ENCODE results near the gene PLEK. TPM values are rescaled to one million over a fixed set of nuclear protein-coding genes. Genes with fewer than 3 reads are reported as not detected.
"Not testable (repeated sequence)": the region's sequence is repeated elsewhere in the genome, so short reads cannot be mapped to it uniquely, and the experiment has no call there.

PLEK gene
- total RNA-seq, 1 donor from 2014 or later, result not detected

DNA sequence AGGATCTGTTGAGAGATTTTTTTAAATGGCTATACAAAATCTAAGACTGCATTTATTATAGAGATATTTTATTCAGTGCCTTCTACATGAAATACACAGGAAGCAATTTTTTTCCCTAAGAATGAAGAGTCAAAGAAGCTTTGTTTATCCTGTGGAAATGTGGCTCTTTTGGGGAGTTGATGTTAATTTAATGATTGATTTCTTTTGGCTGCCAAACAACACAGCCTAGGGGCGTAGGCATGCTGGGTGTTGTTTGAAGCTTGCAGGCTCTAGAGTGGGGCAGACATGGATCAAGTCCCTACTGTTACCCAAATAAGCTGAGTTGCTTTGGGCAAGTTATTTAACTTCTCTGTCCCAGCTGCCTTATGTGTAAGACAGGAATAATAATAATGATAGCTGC is 21.1 kb upstream of the PLEK start:
- TF ChIP-seq, protein P1, sequence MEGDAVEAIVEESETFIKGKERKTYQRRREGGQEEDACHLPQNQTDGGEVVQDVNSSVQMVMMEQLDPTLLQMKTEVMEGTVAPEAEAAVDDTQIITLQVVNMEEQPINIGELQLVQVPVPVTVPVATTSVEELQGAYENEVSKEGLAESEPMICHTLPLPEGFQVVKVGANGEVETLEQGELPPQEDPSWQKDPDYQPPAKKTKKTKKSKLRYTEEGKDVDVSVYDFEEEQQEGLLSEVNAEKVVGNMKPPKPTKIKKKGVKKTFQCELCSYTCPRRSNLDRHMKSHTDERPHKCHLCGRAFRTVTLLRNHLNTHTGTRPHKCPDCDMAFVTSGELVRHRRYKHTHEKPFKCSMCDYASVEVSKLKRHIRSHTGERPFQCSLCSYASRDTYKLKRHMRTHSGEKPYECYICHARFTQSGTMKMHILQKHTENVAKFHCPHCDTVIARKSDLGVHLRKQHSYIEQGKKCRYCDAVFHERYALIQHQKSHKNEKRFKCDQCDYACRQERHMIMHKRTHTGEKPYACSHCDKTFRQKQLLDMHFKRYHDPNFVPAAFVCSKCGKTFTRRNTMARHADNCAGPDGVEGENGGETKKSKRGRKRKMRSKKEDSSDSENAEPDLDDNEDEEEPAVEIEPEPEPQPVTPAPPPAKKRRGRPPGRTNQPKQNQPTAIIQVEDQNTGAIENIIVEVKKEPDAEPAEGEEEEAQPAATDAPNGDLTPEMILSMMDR (IDR thresholded peaks at IDR 0.05; ENCODE audit: unreplicated experiment), result no peak
- Mint-ChIP-seq H3K4me1 (peaks cover 3% of the 10 kb centered on the region), H3K36me3 (no peaks in the 10 kb centered on the region), H3K9me3 (peaks cover 7% of the 10 kb centered on the region), H3K4me3 (no peak overlapping the region), H3K27me3 (ENCODE audit: low read depth) (peaks cover 36% of the 10 kb centered on the region), H3K27ac (no peak overlapping the region)
- no peak for DNase-seq (ENCODE audit: low spot score in 2 of 2, unreplicated experiment in 2 of 2)

DNA sequence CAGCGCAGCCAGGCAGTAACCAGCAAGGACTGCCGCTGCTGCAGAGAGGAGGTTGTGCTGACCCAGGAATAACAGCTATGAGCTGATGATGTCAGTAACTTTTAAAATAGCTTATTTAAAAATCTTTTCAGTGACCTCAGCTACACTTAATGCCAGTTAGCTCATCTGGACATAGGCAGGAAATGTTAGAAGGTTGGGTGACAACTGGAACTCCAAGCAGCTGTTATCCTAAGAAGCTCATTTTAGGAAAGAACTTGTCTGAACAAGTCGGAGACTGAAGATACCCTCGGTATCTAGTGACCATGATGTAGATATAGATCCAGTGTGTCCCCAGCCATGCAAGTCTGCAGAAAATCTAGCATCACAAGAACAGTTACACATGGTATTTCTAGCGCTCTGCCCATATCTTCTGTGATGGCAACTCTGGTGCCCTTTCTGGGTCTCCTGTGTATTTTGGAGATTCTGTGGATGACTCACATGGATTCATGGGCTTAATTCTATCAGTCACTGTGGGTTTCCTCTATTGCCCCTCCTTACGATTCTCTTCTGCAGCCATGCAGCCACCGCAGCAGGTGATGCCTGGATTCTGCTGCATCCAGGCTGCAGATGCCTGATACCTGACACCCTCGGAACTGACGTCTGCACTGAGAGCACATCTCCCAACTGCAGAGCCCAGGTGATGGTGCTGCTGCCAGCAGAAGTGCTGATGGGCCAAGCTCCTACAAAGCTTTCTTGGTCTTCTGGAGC is 19.8 kb upstream of the PLEK start:
- H3K4me1 Mint-ChIP-seq, result peaks cover 3% of the 10 kb centered on the region
- DNase-seq (ENCODE audit: low spot score in 2 of 2, unreplicated experiment in 2 of 2), result no peak
- TF ChIP-seq, protein P1 (IDR thresholded peaks at IDR 0.05; ENCODE audit: unreplicated experiment), result no peak
- no peaks in the 10 kb centered on the region for H3K36me3 Mint-ChIP-seq
- H3K27me3 Mint-ChIP-seq (ENCODE audit: low read depth), result peaks cover 36% of the 10 kb centered on the region
- H3K4me3 Mint-ChIP-seq, result no peak overlapping the region
- H3K27ac Mint-ChIP-seq, result no peak overlapping the region
- H3K9me3 Mint-ChIP-seq, result peaks cover 13% of the 10 kb centered on the region

DNA sequence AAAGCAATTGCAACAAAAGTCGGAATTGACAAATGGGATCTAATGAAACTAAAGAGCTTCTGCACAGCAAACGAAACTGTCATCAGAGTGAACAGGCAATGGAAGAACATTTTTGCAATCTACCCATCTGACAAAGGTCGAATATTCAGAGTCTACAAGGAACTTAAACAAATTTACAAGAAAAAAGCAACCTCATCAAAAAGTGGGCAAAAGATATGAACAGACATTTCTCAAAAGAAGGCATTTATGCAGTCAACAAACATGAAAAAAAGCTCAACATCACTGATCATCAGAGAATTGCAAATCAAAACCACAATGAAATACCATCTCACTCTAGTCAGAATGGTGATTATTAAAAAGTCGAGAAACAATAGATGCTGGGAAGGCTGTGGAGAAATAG is 16.0 kb upstream of the PLEK start:
- not testable (repeated sequence) for H3K4me3 Mint-ChIP-seq; H3K36me3 Mint-ChIP-seq; DNase-seq (ENCODE audit: low spot score in 2 of 2, unreplicated experiment in 2 of 2); H3K4me1 Mint-ChIP-seq; H3K27ac Mint-ChIP-seq
- Mint-ChIP-seq H3K27me3 (ENCODE audit: low read depth) (peaks cover 27% of the 10 kb centered on the region), H3K9me3 (peaks cover 13% of the 10 kb centered on the region)

DNA sequence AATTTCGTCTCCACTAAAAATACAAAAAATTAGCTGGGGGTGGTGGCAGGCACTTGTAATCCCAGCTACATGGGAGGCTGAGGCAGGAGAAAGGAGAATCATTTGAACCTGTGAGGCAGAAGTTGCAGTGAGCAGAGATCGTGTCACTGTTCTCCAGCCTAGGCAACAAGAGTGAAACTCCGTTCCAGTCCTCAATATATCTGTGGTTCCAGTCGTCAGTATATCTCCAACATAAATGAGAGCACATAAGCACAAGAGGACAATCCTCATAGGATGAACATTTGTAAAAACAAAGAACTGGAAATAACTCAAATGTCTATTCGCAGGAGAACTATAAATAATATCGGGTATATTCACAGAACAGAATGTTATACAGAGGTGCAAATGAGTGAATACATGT is 13.1 kb upstream of the PLEK start:
- Mint-ChIP-seq H3K27ac (no peak overlapping the region), H3K36me3 (no peaks in the 10 kb centered on the region), H3K27me3 (ENCODE audit: low read depth) (peaks cover 19% of the 10 kb centered on the region), H3K4me3 (no peak overlapping the region), H3K9me3 (peaks cover 13% of the 10 kb centered on the region), H3K4me1 (no peaks in the 10 kb centered on the region)
- DNase-seq (ENCODE audit: low spot score in 2 of 2, unreplicated experiment in 2 of 2), result no peak
- TF ChIP-seq, protein P1 (IDR thresholded peaks at IDR 0.05; ENCODE audit: unreplicated experiment), result no peak

DNA sequence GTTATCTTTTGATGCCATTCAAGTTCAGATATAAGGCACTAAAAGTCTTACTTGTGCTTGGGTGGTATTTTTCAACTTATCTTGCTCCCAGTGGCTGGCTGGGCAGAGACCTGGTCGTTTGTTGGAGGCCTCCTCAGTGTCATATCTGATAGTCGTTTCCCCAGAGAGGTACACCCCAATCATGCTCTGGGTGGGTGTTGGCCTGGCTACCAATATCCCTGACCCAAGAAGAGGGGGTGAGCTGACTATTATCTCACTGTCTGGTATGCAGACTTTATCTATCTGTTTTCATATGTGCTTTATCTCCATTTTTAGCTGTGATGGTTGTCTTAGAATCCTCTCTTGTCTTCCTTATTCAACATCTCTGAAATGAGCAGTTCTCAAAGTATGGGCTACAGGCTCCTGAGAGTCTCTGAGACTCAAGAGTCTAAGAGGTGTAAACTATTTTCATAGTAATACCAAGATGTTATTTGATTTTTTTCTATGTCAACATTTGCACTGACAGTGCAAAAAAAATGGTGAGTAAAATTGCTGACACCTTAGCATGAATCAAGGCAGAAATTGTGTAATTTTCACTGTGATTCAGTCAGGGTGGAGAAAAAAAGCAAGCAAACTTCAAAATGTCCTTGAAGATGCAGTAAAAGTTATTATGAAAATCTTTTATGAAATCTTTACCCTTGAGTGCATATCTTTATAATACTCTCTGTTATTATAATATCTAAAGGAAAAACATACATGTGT is 12.3 kb upstream of the PLEK start:
- H3K9me3 Mint-ChIP-seq, result peaks cover 13% of the 10 kb centered on the region
- no peaks in the 10 kb centered on the region for H3K4me1 Mint-ChIP-seq
- no peak overlapping the region for H3K27ac Mint-ChIP-seq
- TF ChIP-seq, protein P1 (IDR thresholded peaks at IDR 0.05; ENCODE audit: unreplicated experiment), result no peak
- H3K4me3 Mint-ChIP-seq, result no peak overlapping the region
- no peaks in the 10 kb centered on the region for H3K36me3 Mint-ChIP-seq
- peaks cover 11% of the 10 kb centered on the region for H3K27me3 Mint-ChIP-seq (ENCODE audit: low read depth)
- no peak for DNase-seq (ENCODE audit: low spot score in 2 of 2, unreplicated experiment in 2 of 2)

DNA sequence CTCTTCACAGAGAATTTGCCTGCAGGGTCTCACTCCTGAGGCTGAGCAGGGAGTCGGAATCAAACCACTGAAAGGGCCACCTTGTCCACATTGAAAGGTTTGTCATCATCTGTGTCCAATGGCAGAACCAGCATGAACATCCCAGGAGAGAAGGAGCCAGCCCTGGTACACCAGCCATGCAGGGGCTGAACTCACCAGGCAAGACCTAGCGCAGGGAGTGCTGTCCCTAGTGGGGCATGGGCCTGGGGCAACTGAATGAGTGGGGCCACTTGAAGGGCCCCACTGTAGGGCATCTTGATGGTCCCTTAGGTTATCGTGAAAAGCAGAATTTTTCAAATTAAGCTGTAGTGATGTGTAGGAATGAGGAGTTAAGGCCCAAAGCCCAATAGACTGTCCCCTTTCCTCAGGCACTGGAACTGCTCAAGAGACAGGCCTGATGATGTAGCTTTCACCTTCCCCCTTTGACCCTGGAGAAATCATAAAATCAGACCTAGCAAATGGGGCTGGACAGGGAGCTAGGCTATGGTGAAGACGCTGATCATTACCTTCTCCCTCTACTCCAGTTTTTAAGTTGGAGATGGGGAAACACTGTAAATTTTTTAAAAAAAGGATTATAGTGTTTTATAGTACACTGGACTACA is 8.4 kb upstream of the PLEK start:
- H3K4me1 Mint-ChIP-seq, result no peaks in the 10 kb centered on the region
- no peaks in the 10 kb centered on the region for H3K9me3 Mint-ChIP-seq
- H3K4me3 Mint-ChIP-seq, result no peak overlapping the region
- H3K36me3 Mint-ChIP-seq, result no peaks in the 10 kb centered on the region
- no peak for DNase-seq (ENCODE audit: low spot score in 2 of 2, unreplicated experiment in 2 of 2)
- H3K27me3 Mint-ChIP-seq (ENCODE audit: low read depth), result no peaks in the 10 kb centered on the region
- no peak overlapping the region for H3K27ac Mint-ChIP-seq
- TF ChIP-seq, protein P1 (IDR thresholded peaks at IDR 0.05; ENCODE audit: unreplicated experiment), result no peak
